NCI-H446 (cell line): ENCODE data around the gene P3H3.
A peak's percentile ranks its signal among the peaks of the same experiment; 100 is the strongest.

Experiments
- DNase-seq, 2 experiments: peaks; one replicate each; lab custom pipeline; 2025; lab: John Stamatoyannopoulos, UW

P3H3 gene

GRCh38 chr12:6827982-6828780 is at the start of gene P3H3:
Gene P3H3 (plus strand): TSS chr12:6828407. CDS start chr12:6828441, 34 bp downstream.
- peak; percentile 14 to 52 for DNase-seq

- DNase-seq = peak; percentile 95 to 96
Measured at GRCh38 chr12:6778574-6779550, 49.3 kb upstream of the P3H3 start.

- no peak for DNase-seq
Measured at GRCh38 chr12:6779708-6780432, 48.3 kb upstream of the P3H3 start.

- no peak for DNase-seq
Measured at GRCh38 chr12:6780573-6780972, 47.6 kb upstream of the P3H3 start.

GRCh38 chr12:6782119-6782518 is 46.1 kb upstream of the P3H3 start:
- no peak for DNase-seq

- no peak for DNase-seq
Measured at GRCh38 chr12:6782850-6783566, 45.2 kb upstream of the P3H3 start.

GRCh38 chr12:6783828-6784227 is 44.4 kb upstream of the P3H3 start:
- no peak for DNase-seq

- no peak for DNase-seq
Measured at GRCh38 chr12:6784296-6784695, 43.9 kb upstream of the P3H3 start.

GRCh38 chr12:6784761-6785160 is 43.4 kb upstream of the P3H3 start:
- no peak for DNase-seq

GRCh38 chr12:6786416-6787094 is 41.7 kb upstream of the P3H3 start:
- no peak for DNase-seq

- no peak for DNase-seq
Measured at GRCh38 chr12:6787309-6787708, 40.9 kb upstream of the P3H3 start.

GRCh38 chr12:6788972-6789924 is 39.0 kb upstream of the P3H3 start, which contains the start of gene CD4:
Gene CD4 (plus strand): TSS chr12:6789528. CDS start chr12:6800139, 10,611 bp downstream.
- no peak for DNase-seq

- no peak for DNase-seq
Measured at GRCh38 chr12:6790496-6791150, 37.6 kb upstream of the P3H3 start.

GRCh38 chr12:6791931-6792520 is 36.2 kb upstream of the P3H3 start:
- DNase-seq = no peak

GRCh38 chr12:6792522-6793201 is 35.5 kb upstream of the P3H3 start:
- no peak for DNase-seq

GRCh38 chr12:6795088-6795487 is 33.1 kb upstream of the P3H3 start:
- no peak for DNase-seq

GRCh38 chr12:6796576-6796975 is 31.6 kb upstream of the P3H3 start:
- DNase-seq = no peak

- no peak for DNase-seq
Measured at GRCh38 chr12:6799147-6799546, 29.1 kb upstream of the P3H3 start.
